NCI-H526 treated with DMSO at 0.1 percent for 48 hours (cell line): ENCODE data around the gene MBP.

Source experiments
- DNase-seq: peaks from one replicate; lab custom pipeline; 2025; lab: John Stamatoyannopoulos, UW

The MBP gene

GRCh38 chr18:77133835-77134496 is 1.4 kb upstream of the MBP start:
- DNase-seq: no peak

GRCh38 chr18:77133051-77133834 is 660 bp upstream of the MBP start:
- no peak for DNase-seq

GRCh38 chr18:77131652-77132368 is 773 bp downstream of the MBP start:
- DNase-seq: no peak

DNA sequence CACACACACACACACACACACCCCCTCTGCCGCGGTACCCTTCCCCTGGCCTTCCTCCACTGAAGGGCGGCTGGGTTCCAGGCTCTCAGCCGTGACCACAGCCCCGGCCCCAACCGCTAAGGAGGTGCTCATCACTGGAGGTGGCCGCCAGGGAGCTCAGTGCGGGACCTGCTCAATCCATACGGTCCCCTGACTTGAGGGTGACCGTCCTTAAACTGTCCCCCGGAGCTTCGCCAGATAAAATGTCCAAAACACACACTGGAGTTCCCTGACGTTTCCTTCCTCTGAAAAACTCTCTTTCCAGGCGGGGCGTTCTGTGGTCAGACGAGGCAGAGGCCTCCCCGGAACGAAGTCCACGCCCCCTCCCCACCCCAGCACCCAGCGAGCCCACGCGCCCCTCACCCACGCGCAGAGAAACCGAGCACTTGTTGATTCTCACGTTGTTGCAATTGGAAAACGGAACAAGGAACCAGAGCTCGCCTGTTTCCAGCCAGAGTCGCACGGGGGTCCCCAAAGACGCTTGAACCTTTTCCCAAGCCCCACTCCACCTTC is 1.4 kb downstream of the MBP start:
- no peak for DNase-seq

DNA sequence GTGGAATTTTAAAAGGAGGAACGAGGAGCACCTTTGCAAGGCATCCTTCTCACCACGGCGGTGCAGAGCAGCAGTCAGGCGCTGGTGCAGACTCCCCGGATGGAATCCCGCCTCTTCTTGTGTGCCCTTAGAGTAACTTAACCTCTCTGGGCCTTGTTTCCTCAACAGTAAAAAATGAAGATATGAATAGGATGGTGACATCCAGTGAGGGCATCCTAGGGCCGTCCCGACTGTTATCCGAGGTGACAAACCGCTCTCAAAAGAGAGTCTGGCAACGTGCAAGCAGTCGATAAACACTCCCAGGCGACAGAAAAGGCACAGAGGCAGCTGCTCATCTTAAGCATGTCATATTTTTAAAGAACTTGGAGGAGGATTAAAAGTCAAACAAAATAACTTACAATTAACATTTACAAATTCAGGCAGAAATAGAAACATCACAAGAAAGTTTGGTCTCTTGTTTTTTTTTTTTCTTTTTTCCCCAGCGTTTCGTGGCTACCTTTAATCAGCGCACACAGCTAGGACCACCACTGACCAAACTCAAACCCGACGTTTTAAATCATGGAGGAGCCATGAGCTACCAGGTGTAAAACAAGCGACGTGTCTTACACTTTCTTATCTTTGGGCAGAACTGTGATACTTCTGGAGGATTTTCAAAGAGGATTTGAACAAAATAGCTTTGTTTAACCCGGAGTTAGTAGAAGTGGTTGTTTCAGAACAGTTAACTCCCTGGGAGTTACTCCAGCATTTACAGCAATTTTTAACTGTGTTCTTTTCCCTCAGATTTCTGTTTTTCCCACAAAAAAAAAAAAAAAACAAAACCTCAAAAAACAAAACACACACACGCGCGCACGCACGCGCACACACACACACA is 2.1 kb downstream of the MBP start:
- DNase-seq: no peak

GRCh38 chr18:77129150-77129551 is 3.4 kb downstream of the MBP start:
- no peak for DNase-seq

GRCh38 chr18:77127769-77128671 is 4.6 kb downstream of the MBP start:
- no peak for DNase-seq

GRCh38 chr18:77124452-77124922 is 8.1 kb downstream of the MBP start:
- no peak for DNase-seq

- DNase-seq: no peak
Observed at GRCh38 chr18:77123320-77124231, 9.0 kb downstream of the MBP start.

DNA sequence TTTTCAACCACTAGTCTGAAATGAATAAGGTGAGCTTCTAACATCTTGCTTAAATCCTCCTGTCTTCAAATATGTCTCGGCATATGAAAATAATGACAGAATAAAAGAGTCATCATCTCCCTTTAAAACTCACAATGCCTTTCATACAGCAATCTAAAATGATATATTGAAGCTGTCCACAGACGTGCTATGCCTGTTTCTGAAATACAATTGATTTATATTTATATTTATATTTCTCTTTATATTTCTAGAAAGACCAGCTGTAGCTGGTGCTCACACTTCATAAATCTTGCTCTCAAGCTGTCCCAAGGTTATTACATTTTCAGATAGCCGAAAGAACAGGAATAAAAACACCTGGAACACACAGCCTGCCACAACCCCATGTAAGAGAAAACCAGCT is 11.1 kb downstream of the MBP start:
- no peak for DNase-seq

DNA sequence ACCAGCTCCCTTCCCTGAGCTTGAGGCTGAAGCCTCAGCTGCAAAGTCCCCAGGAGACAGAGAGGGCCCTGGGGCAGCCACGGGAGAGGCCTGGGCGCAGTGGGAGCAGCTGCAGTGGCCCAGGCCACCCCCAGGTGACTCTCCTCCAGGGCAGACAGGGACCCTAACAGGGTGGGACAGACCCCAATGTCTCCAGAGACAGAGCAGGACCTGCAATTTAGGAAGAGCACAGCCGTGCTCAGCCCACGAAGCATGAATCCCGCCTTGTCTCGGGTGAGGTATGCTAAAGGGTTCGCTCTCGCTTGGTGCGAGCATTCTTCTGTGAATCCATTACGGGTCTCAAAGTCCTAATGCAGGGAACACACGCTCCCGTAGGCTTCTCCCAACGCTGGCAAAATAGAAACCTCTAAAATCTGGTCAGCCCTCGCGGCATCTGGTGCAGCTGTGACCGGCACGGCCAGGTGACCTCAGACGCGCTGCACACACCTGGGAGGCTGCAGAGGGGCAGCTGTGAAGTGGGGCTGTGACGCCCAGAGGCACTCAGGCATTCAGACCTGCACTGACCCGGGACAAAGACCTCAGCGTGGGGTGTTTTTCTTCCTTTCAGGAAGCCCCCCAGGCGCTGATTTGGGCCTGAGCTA is 12.6 kb downstream of the MBP start:
- no peak for DNase-seq

GRCh38 chr18:77119101-77119850 is 13.3 kb downstream of the MBP start:
- DNase-seq: no peak

DNA sequence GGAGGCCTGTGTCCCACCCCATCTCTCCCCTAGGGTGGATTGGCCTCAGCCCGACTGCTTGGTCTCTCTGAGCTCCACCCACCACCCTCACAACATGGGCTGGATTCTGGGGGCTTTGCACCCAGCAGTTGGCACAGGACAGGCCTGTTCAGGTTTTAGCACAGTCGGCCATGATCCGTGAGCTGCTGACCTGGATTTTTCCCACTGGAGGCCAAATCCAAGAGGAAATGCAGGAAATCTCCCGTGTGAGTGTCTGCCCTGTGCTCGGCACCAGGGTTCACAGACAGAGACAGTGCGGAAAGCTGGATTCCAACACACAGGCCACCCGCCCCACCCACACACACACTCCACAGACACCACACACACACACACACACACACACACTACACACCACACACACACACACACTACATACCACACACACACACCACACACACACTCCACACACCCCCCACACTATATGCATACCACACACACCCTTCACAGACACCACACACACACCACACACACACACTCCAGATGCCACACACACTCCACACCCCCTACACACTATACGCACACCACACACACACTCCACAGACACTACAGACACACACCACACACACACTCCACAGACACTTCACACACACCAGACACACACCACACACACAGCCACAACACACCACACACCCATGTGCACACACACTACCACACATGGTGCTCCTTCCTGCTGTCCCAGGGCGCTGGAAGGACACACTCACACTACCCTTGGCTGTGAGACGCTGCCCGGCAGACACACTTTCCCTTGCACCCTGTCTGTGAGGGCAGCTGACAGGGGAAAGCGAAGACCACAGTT is 14.1 kb downstream of the MBP start:
- DNase-seq: no peak

DNA sequence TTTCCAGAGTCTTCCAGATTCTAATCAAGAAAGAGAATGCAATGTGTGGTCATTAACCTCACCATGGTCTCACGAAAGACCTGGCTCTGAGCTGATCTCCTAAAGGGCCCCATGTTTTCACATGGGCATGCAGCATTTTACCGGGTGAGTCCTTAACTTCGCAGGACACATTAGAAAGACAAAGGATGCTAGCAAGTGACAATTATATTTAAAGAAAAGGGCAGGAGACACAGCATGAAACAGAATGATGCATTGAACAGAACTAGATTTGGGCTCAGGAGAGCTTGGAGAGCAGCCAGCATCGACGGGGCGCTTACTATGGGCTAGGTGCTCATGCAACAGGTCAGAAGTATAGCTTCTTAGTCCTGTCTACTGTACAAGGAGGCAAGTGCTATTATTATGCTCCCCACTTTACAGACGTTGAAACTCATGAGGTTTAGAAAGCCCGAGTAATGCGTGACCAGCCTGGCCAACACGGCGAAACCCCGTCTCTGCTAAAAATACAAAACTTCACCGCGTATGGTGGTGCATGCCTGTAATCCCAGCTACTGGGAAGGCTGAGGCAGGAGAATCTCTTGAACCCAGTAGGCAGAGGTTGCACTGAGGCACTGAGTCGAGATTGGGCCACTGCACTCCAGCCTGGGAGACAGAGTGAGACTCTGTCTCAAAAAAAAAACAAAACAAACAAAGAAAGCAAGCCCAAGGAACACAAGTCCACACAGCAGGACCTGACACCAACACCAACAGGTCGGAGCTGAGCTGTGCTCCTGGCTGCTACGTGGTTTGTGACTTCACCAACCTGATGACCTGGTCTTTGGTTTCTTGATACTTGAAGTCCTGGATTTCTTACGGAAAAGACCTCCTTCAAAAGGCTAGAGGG is 16.1 kb downstream of the MBP start:
- DNase-seq: no peak

DNA sequence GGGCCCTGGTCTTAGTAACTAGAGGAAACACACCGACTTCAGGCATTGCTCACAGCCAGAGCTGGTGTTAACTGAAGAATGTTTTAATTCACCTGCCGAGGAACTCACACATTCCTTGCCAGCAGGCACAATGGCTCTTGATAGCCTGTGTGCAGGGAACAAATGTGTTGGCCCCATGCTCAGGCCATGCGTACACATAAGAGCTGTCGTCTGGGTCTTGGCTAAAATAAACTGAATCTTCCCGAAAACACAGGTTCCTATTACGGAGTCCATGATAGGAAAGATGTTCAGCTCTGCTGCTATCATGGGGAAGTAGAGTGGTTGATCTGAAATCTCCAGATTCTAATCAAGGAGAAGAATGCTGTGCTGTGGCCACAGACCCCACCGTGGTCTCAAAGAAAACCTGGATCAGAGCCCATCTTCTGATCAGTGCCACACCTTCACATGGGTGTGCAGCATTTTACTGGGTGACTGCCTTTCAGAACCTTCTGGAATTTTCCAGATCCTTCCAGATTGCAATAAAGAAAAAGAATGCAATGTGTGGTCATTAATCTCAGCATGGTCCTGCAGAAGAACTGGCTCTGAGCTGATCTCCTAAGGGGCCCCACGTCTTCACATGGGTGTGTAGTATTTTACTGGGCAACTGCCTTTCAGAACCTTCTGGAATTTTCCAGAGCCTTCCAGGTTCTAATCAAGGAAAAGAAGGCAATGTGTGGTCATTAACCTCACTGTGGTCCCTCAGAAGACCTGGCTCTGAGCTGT is 17.2 kb downstream of the MBP start:
- no peak for DNase-seq
